H1 (cell line): Measurements from ENCODE around the gene SLITRK1. TPM values are rescaled to one million over a fixed set of nuclear protein-coding genes. Genes with fewer than 3 reads are reported as not detected.

ENCODE experiments used
- CHD7 ChIP-seq: fragments of 300-600 bp; sonication (generic); IDR thresholded peaks from 2 replicates; pipeline ENCODE4 v1.7.1; 2012; ENCODE audit warnings: low read length, moderate library complexity, mild to moderate bottlenecking, inconsistent platforms; ENCODE audit not compliant: insufficient replicate concordance
- TAF1 ChIP-seq: IDR thresholded peaks from 2 replicates; pipeline ENCODE4 v1.6.1; 2011; ENCODE audit warnings: mild to moderate bottlenecking, low read depth, low read length
- TAF7 ChIP-seq: optimal IDR thresholded peaks from 2 replicates; pipeline ENCODE3; 2011; ENCODE audit warnings: low read depth, mild to moderate bottlenecking, inconsistent platforms, low read length, moderate library complexity, borderline replicate concordance
- polyA plus RNA-seq, 7 experiments: library from polyadenylated mRNA; depleted of rRNA in 3 of 7; stranded (reverse) in 5 of 7; unstranded in 2 of 7; fragments of >200 nt in 5 of 7; fragments of 200-250 nt in 2 of 7; gene quantifications; 1 replicate in 5 of 7; 2 replicates in 1 of 7; 4 replicates in 1 of 7; pipeline versions ENCODE4 v1.2.1 to v1.2.3, GENCODE V29; 2011 to 2013; ENCODE audit warnings: missing spikeins in 2 of 7, mixed read lengths in 2 of 7
- total RNA-seq: library from RNA; stranded (reverse); fragmentation: NEBNext Ultra II Directional; extraction: Animal tissue kit (Norgen Biotek cat#: 25700); gene quantifications from 2 replicates; pipeline ENCODE4 v1.2.1, GENCODE V29; 2021

Gene SLITRK1
- total and polyA plus RNA-seq, 2 of the 8 experiments (the other 6 are each of a cell fraction or from before 2014, with no cell fraction given) = 3.4 to 4.2 TPM

DNA sequence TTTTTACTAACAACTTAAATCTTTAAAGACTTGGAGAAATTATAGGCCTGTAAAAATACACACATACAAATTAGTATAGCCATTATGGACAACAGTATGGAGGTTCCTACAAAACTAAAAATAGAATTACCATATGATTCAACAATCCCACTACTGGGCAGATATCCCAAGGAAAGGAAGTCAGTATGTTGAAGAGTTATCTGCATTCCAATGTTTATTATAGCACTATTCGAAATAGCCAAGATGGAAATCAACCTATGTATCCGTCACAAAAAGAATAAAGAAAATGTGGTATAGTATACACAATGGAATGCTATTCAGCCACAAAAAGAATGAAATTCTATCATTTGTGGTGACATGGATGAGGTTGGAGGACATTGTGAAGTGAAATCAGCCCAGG is 37.2 kb downstream of the SLITRK1 start (continued):
- no peak for TF ChIP-seq CHD7
- no peak for TF ChIP-seq TAF1
- TF ChIP-seq TAF7 = no peak
